HEK293 (cell line): ENCODE measurements around the gene GNAI2.

Experiments
- CTCF ChIA-PET: fragments of 350-600 bp; formaldehyde crosslinking; extraction: SDS; loops from one replicate; lab custom pipeline; 2021; ENCODE audit warnings: antibody characterized with exemption; lab: Yijun Ruan, JAX
- POLR2A ChIA-PET: fragments of 300-600 bp; formaldehyde crosslinking; extraction: SDS; loops from one replicate; lab custom pipeline; 2020; ENCODE audit warnings: antibody characterized with exemption, inconsistent platforms; lab: Yijun Ruan, JAX
- H3K27ac ChIP-seq: fragments of 200-500 bp; sonication (Bioruptor generic); 2 replicates; pipeline ENCODE4 v1.5.1; 2014; ENCODE audit warnings: low read depth, low read length, control low read depth, inconsistent platforms; ENCODE audit errors: extremely low read depth
- H3K36me3 ChIP-seq, 2 experiments: fragments of 200-500 bp in 1 of 2; sonication (Bioruptor generic) in 1 of 2; 1 replicate in 1 of 2; 2 replicates in 1 of 2; pipeline ENCODE4 v1.5.1; 2014 to 2017; ENCODE audit warnings: inconsistent platforms in 2 of 2, low read length in 2 of 2; ENCODE audit not compliant: control insufficient read depth in 2 of 2, insufficient read depth in 1 of 2
- H3K4me1 ChIP-seq: fragments of 200-500 bp; sonication (Bioruptor generic); 2 replicates; pipeline ENCODE4 v1.5.1; 2014; ENCODE audit warnings: mild to moderate bottlenecking, low read length, inconsistent platforms; ENCODE audit not compliant: control insufficient read depth, insufficient read depth
- H3K4me3 ChIP-seq: 2 replicates; pipeline ENCODE4 v1.5.1; 2011; ENCODE audit warnings: low read depth, mild to moderate bottlenecking, control low read depth, low read length, moderate library complexity
- H3K9me3 ChIP-seq: fragments of 200-500 bp; sonication (Bioruptor generic); 2 replicates; pipeline ENCODE4 v1.5.1; 2014; ENCODE audit warnings: low read depth, low read length, inconsistent platforms; ENCODE audit not compliant: control insufficient read depth, insufficient read depth
- HOXC10 ChIP-seq: sonication (generic); formaldehyde crosslinking; IDR thresholded peaks from 2 replicates; pipeline ENCODE4 v1.8.1; 2023; ENCODE audit warnings: mild to moderate bottlenecking, missing genetic modification reagents
- KLF1 ChIP-seq: fragments of 450-650 bp; formaldehyde crosslinking; IDR thresholded peaks from 2 replicates; pipeline ENCODE4 v1.5.1; 2016; ENCODE audit warnings: missing biosample characterization, missing genetic modification characterization
- KLF10 ChIP-seq: fragments of 450-650 bp; IDR thresholded peaks from 2 replicates; pipeline ENCODE4 v1.5.1; 2018; ENCODE audit warnings: missing biosample characterization, mild to moderate bottlenecking, missing genetic modification characterization
- KLF17 ChIP-seq: fragments of 450-650 bp; formaldehyde crosslinking; IDR thresholded peaks from 2 replicates; pipeline ENCODE4 v1.5.1; 2016; ENCODE audit warnings: missing biosample characterization, missing genetic modification characterization
- KLF7 ChIP-seq: fragments of 450-650 bp; formaldehyde crosslinking; IDR thresholded peaks from 2 replicates; pipeline ENCODE4 v1.5.1; 2016; ENCODE audit warnings: missing biosample characterization, missing genetic modification characterization, borderline replicate concordance
- KLF9 ChIP-seq: fragments of 450-650 bp; formaldehyde crosslinking; IDR thresholded peaks from 2 replicates; pipeline ENCODE4 v1.5.1; 2016; ENCODE audit warnings: missing biosample characterization, missing genetic modification characterization, low read depth
- PRDM6 ChIP-seq: fragments of 450-650 bp; formaldehyde crosslinking; IDR thresholded peaks from 2 replicates; pipeline ENCODE4 v1.5.1; 2017; ENCODE audit warnings: missing biosample characterization, missing genetic modification characterization
- SP3 ChIP-seq: fragments of 450-650 bp; formaldehyde crosslinking; IDR thresholded peaks from 2 replicates; pipeline ENCODE4 v1.5.1; 2016; ENCODE audit warnings: missing biosample characterization, missing genetic modification characterization
- ZBTB11 ChIP-seq: fragments of 450-650 bp; formaldehyde crosslinking; conservative IDR thresholded peaks from 2 replicates; pipeline ENCODE4 v1.5.1; 2016; ENCODE audit warnings: low read depth, missing biosample characterization, missing genetic modification characterization
- ZBTB48 ChIP-seq: fragments of 450-650 bp; formaldehyde crosslinking; IDR thresholded peaks from 2 replicates; pipeline ENCODE4 v1.5.1; 2016; ENCODE audit warnings: missing biosample characterization, missing genetic modification characterization
- ZFHX2 ChIP-seq: fragments of 450-650 bp; formaldehyde crosslinking; conservative IDR thresholded peaks from 2 replicates; pipeline ENCODE4 v1.5.1; 2016; ENCODE audit warnings: missing biosample characterization, missing genetic modification characterization
- ZFP69B ChIP-seq: fragments of 450-650 bp; formaldehyde crosslinking; IDR thresholded peaks from 2 replicates; pipeline ENCODE4 v1.5.1; 2016; ENCODE audit warnings: missing biosample characterization, missing genetic modification characterization
- ZNF148 ChIP-seq: fragments of 450-650 bp; formaldehyde crosslinking; IDR thresholded peaks from 2 replicates; pipeline ENCODE4 v1.5.0; 2017; ENCODE audit warnings: missing biosample characterization, missing genetic modification characterization, borderline replicate concordance
- ZNF169 ChIP-seq: fragments of 450-650 bp; formaldehyde crosslinking; IDR thresholded peaks from 2 replicates; pipeline ENCODE4 v1.5.1; 2016; ENCODE audit warnings: missing biosample characterization, missing genetic modification characterization
- ZNF18 ChIP-seq: fragments of 450-650 bp; formaldehyde crosslinking; IDR thresholded peaks from 2 replicates; pipeline ENCODE4 v1.5.1; 2016; ENCODE audit warnings: missing biosample characterization, missing genetic modification characterization
- ZNF362 ChIP-seq: fragments of 450-650 bp; formaldehyde crosslinking; IDR thresholded peaks from 2 replicates; pipeline ENCODE4 v1.5.1; 2016; ENCODE audit warnings: missing biosample characterization, missing genetic modification characterization
- ZNF404 ChIP-seq: fragments of 450-650 bp; formaldehyde crosslinking; IDR thresholded peaks from 2 replicates; pipeline ENCODE4 v1.5.1; 2017; ENCODE audit warnings: missing biosample characterization, missing genetic modification characterization
- ZNF416 ChIP-seq: fragments of 450-650 bp; formaldehyde crosslinking; IDR thresholded peaks from 2 replicates; pipeline ENCODE4 v1.5.1; 2016; ENCODE audit warnings: missing biosample characterization, missing genetic modification characterization
- ZNF548 ChIP-seq: fragments of 450-650 bp; formaldehyde crosslinking; IDR thresholded peaks from 2 replicates; pipeline ENCODE4 v1.5.1; 2016; ENCODE audit warnings: missing biosample characterization, missing genetic modification characterization
- ZNF623 ChIP-seq: fragments of 450-650 bp; formaldehyde crosslinking; IDR thresholded peaks from 2 replicates; pipeline ENCODE4 v1.5.1; 2016; ENCODE audit warnings: missing biosample characterization, missing genetic modification characterization
- ZNF692 ChIP-seq: fragments of 450-650 bp; formaldehyde crosslinking; IDR thresholded peaks from 2 replicates; pipeline ENCODE4 v1.5.1; 2016; ENCODE audit warnings: missing biosample characterization, missing genetic modification characterization

Gene GNAI2

GRCh38 chr3:50237754-50238548 is 1.9 kb downstream of the GNAI2 start (continued):
- TF ChIP-seq ZNF18 (tag by site-specific recombination) = no peak
- no peak for TF ChIP-seq KLF7 (tag by site-specific recombination)
- no peak for TF ChIP-seq ZNF362 (tag by site-specific recombination)
- no peak for TF ChIP-seq PRDM6
- TF ChIP-seq ZFP69B (tag by site-specific recombination) = no peak

- Histone ChIP-seq H3K36me3 (peaks cover 0 to 10% of the 10 kb centered on the region in 2 experiments; a peak in 1 of 3 replicates), H3K9me3 (no peaks in the 10 kb centered on the region), H3K27ac (peak overlapping the region; percentile 77; the same call in 1 of the 2 replicates), H3K4me3 (peak overlapping the region; percentile 67), H3K4me1 (peaks cover 14% of the 10 kb centered on the region)
- ChIA-PET POLR2A (no interaction called here), CTCF (interaction anchor here (1.1 to 3.9 kb wide), 4 partner anchors 9 to 33 kb away, joined by 3 to 28 read pairs (median 4); no protein-coding TSS in a partner anchor)
- TF ChIP-seq ZFHX2 (tag by site-specific recombination) = peak; percentile 38
- no peak for TF ChIP-seq HOXC10
- TF ChIP-seq KLF7 (tag by site-specific recombination) = peak; percentile 68; the same call in 1 of the 2 replicates
- TF ChIP-seq KLF10 (tag by site-specific recombination) = 0 out of 2 replicates have a peak, but pooled peaks have one; percentile 28
- no peak for TF ChIP-seq ZBTB48 (tag by site-specific recombination)
- peak; percentile 31; the same call in 1 of the 2 replicates for TF ChIP-seq SP3 (tag by site-specific recombination)
- TF ChIP-seq ZNF404 = no peak
- TF ChIP-seq ZNF692 (tag by site-specific recombination) = no peak
- TF ChIP-seq ZNF416 (tag by site-specific recombination) = no peak
- peak; percentile 35; the same call in 1 of the 2 replicates for TF ChIP-seq KLF17
- TF ChIP-seq ZNF148 (tag by site-specific recombination) = no peak
- TF ChIP-seq ZNF548 (tag by site-specific recombination) = no peak
- no peak for TF ChIP-seq ZBTB11 (tag by site-specific recombination)
- TF ChIP-seq ZNF623 = no peak
- peak; percentile 81 for TF ChIP-seq KLF1
- no peak for TF ChIP-seq ZNF169
- peak; percentile 57; the same call in 1 of the 2 replicates for TF ChIP-seq KLF9 (tag by site-specific recombination)
Observed at GRCh38 chr3:50238549-50239026, 2.6 kb downstream of the GNAI2 start.
